HG03442 (cell line): ENCODE results near the gene TRAPPC2L.

Source experiments
- ATAC-seq: cut with Tn5 transposase; IDR thresholded peaks from one replicate; pipeline ENCODE4 v1.9.1; 2021; ENCODE audit warnings: mild to moderate bottlenecking, moderate library complexity; ENCODE audit not compliant: unreplicated experiment

Gene TRAPPC2L

DNA sequence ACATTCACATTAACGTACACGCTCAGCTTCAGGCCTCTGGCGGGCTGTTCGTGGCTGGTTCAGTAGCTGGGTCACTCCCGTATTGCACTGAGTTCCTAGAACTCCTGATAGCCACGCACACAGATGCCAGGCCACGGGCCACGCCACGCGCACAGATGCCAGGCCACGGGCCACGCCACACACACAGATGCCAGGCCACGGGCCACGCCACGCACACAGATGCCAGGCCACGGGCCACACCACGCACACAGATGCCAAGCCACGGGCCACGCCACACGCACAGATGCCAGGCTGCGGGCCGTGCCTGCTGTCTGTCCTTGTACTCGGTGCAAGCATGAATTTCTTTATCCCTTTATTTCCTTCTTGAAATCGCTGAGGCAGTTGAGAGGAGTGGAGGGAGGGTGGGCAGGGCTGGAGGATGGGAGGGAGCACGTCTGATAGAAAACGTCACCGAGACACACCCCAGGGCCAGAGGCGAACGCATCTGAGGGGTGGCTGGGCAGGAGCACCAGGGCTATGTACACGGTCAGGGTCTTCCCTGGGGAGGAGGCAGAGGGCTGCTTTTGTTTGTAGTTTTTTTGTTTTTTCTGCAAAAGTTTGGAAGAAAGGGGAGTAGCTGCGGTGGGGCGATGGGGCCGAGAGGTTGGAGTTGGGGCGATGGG, 18.1 kb downstream of the TRAPPC2L start:
- ATAC-seq = no peak

DNA sequence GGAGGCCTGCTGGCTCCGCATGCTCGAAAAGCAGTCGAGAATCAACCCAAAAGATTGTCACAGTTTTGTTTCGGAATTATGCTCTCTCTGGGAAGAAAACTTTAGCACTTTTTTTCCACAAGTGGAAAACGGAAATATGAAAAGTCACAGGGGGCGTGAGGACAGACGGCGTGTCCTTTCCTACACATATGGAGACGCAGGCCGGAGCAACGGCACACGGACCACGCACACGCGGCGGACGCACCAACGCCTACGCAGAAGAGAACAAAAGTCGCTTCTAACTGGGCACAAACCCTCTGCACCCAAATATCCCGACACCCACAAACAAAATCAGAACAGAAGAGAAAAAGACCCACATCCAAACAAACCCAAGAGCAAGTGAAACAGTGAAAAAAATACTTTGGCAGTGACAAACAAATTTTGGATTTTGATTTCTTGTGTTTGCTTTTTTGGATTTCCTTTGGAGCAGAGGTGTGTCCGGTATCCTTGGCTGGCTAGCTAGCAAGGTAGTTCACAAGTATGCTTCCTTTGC, 18.8 kb downstream of the TRAPPC2L start:
- ATAC-seq = no peak

- no peak for ATAC-seq
These were observed 20.1 kb downstream of the TRAPPC2L start for GRCh38 chr16:88876942-88877526.

DNA sequence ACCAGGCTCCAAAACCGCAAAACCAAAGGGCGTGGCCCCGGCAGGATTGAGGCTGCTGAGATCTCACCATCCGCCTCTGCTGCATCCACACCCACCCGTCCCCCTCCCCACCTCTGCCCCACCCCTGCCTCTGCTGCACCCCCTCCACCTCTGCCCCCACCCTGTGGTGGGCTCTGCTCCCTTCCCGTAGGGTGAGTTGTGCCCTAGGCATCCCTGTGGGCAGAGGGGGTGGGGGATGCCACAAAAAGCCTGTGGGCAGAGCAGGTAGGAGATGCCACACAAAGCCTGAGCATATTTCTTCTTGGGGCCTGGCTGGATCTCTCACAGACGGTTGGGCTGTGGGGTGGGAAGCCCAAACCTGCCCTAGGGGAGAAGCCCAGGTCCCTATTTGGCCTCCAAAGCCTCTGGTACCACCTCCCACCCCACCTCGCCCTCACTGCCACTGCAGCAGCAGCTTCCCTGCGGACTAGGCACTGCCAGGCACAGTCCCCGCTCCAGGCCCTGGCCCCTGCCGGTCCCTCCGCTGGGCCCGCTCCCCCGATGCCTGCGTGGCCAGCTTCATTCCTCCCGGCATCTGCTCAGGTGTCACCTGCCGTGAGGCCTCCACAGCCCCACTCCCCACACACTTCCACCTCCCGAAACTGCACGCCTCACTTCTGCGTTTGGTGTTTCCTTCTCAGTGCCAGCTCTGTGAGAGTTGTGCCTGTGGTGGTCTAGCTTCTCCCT, 20.8 kb downstream of the TRAPPC2L start:
- ATAC-seq = no peak

DNA sequence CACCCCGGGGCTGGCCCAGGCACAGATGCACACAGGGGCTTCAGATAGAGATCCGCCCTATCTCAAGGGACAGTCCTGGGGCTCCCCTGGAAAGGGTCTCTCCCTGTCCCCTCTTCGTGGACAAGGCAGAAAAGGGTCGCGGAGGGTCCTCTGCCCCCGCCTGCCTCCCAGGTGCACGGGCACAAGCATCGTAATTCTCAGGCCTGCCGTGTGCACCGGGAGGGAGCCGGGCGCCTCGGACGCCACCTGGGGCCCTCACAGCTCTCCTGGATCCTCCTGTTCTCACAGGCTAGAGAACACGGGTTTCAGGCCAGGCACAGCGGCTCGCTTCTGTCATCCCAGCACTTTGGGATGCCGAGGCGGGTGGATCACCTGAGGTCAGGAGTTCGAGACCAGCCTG, 21.4 kb downstream of the TRAPPC2L start:
- no peak for ATAC-seq

DNA sequence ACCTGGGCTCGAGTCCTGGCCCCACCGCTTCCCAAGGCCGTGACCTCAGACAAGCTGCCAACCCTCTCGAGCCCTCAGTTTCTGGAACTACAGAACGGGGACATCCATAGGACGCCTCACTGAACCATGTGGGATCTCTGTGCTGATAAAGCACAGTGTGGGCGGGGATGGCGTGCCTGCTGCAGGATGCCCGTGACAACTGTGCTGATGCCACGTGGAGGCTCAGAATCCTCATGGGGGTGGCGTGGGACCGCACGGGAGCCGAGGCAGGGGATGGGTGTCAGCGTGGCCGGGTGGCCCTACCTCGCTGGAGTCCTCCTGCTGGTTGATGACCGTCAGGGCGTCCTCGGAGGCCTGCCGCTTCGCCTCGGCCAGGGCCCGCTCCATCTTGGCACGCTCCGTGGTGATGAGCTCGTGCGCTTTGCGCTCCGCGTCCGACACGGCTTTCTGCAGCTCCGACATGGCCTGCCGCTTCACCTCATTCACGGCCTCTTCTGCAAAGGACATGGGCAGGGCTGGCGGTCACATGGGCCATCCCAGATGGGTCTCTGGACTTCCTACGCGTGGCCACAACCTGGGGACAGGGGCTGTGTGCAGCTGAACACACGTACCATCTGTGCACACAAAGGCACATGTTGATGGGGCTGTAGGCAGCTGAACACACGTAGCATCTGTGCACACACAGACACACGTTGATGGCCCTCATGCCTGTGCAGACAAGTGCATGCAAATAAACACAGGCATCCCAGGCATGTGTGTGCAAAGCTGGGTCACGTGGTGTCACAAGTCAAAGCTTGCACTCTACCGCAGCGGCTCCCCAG, 22.2 kb downstream of the TRAPPC2L start:
- no peak for ATAC-seq

DNA sequence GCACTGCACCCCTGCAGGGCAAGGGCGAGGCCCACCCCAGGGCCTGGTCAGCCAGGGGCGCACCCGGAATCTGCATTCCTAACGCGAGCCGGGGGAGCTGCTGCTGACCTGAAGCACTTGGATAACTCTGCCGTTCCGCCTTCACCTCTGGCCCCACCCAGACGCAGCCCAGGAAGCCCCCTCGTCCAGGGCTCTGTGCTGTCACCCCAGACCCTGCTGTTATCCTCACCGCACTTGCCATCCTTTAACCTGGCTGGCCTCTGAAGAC, 22.8 kb downstream of the TRAPPC2L start:
- ATAC-seq = no peak

DNA sequence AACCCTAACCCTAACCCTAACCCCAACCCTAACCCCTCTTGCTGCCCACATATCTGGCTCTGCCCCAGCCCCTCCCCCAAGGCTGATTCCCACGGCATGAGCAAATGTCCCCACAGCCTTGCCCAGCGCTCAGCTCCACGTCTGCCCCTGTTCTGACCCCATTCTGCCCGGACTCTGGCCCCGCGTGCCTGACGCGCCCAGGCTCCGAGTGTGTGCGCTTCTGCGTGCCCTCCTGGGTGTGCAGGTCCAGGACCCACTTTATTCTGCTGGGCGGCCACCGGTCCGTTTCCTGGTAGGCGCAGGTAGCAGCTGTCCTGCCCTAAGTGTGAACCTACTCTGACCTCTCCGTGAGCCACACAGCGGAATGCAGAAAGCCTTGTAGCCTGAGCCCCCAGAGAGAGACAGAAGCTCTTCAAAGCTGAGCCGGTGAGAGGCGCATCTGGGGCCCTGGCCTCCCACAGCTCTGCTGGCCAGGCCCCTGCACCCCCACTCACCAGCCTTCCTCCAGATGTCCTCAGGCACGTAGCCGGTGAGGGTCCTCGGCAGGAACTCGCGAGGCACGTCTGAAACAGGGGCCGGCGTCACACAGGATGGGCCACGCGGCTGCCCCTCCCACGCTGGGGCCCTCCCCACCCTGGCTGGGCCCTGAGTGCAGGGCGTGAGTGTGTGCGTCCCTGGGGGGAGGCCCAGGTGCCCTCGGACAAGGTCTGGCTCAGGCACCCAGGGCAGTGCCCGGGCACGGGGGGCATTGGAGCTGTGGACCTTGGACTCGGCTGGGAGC, 23.5 kb downstream of the TRAPPC2L start:
- no peak for ATAC-seq

GRCh38 chr16:88881007-88881615, 24.2 kb downstream of the TRAPPC2L start:
- ATAC-seq = no peak

GRCh38 chr16:88881675-88882357, 24.9 kb downstream of the TRAPPC2L start:
- no peak for ATAC-seq

DNA sequence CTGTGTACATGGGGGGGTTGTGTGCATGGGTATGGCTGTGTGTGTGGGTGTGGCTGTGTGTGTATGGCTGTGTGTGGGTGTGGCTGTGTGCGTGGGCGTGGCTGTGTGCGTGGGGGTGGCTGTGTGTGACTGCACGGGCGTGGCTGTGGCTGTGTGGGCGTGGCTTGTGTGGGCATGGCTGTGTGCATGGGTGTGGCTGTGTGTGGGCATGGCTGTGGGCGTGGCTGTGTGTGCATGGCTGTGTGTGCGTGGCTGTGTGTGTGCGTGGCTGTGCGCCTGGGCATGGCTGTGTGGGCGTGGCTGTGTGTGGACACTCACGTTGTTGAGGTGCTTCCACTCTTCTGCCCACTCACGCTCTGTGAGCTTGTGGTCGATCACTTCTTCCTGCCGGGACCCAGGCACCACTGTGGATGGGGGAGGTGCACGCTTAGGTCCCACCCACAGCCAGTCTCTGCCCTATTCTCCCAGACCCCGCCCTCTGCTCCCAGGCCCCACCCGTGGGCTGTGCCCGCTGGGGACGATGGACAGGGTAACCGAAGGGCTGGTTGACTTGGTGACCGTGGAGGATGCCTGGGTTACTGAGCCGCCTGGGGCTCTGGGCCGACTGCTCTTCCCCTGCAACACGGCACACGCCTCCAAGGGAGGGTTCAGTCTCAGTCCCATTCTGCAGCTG, 25.6 kb downstream of the TRAPPC2L start:
- no peak for ATAC-seq

DNA sequence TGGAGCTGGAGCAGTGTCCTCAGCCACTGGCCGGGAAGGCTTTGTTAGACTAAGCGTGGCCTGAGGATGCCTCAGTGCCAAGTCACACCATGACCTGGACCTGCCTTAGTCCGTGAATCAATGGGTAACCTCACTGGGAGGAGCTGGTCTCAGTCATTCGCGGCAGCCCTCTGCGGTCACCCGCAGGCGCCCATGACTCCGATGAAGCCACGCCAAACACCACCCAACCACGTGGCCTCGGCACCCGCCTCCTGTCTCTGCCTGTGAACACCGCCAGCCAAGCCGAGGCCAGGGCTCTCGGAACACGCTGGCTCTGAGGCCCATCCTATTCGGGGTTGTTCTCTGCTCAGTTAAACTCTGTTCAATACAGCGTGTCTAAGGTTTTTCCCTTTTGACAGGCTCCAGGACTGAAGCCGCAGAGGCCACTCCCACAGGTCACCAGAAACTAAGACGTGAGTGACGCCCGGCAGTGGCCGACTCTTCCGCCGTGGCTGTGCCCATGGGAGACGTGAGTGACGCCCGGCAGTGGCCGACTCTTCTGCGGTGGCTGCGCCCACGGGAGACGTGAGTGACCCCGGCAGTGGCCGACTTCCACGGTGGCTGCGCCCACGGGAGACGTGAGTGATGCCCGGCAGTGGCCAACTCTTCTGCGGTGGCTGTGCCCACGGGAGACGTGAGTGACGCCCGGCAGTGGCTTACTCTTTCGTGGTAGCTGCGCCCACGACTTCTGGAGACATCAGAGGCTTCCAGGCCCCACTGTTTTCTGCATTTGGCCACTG, 26.4 kb downstream of the TRAPPC2L start:
- ATAC-seq = no peak

- ATAC-seq = no peak
These were observed 27.0 kb downstream of the TRAPPC2L start for GRCh38 chr16:88883946-88884345.

DNA sequence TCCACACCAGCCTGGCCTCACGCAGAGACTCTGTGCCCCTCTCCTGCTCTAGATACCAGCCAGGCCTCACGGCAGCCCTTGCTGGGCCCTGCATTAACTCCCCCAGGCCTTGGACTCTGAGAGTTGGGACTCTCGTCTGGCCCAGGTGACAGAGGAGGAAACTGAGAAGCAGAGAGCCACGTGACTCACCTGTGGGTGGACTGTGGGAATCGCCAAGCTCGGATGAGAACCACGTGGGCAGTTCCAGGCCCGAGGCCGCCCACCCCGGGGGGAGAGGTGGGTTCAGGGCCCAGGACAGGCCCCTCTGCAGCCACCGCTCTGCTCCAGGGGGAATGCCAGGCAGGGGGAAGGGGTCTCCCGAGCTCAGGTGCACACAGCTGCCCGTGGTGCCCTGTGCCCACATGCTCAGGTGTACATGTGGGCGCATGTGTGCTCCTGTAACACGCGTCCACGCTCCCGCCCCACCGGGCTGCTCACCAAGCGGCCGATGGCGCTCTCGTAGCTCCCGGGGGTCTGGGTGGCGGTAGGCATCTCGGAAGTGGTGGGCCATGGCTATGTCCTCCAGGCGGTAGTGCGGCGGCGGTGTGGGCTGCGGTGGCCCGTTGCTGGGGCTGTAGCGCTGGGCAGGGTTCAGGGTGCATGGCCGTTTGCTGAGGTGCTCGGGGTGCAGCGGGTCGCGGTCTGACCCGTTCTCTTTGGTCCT, 27.8 kb downstream of the TRAPPC2L start:
- ATAC-seq = no peak

DNA sequence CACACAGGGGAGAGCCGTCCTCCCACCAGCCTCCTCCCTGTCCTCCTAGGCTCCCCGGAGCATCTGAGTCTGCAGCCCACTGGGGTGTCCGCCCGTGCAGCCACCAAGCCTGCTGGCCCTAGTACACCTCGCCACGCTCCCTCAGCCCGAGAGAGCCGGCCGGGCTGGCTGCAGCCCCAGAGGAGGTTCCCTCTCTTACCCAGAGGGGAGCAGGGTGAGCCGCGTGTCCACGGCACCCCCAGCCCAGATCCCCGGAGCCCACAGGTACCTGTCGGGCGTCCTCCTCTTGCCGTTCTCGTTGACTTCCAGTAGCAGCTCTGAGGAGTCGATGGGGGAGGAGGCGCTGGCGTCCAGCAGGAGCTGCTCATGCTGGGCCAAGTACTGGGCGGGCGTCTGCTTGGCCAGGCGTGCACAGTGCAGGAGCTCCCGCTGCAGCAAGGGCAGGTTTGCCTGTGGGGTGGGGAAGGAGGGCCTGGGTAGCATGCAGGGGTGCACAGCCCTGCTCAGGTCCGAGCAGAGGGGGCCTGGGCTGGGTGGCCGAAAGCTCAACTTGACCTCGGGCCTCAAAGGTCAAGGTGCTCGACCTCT, 28.9 kb downstream of the TRAPPC2L start:
- ATAC-seq = no peak

DNA sequence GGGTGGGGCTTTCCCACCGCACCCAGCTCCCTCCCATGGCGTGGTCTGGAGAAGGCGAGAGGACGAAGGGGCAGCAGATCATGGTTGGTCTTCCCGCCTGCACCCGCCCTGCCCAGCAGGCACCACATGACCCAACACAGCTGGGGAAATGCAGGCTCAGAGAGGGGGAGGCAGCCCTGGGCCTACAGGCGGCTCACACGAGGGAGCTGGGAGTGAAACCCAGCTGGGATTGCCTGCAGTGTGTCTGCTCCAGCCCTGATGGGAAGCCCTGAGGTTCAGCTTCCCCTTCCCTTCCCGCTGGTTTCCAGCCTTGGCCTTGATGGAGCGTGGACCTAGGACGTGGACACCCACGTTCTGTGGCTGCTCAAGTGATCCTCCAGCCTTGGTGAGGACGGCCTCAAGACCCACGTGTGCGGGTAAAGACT, 29.5 kb downstream of the TRAPPC2L start:
- ATAC-seq = no peak

GRCh38 chr16:88886845-88887521, 30.1 kb downstream of the TRAPPC2L start:
- ATAC-seq = no peak
